ENCODE results near the gene SPOP. TPM values are rescaled to one million over a fixed set of nuclear protein-coding genes. Genes with fewer than 3 reads are reported as not detected.

SPOP gene
- total and polyA plus RNA-seq, 9 of the 15 experiments (the other 6 are each of a cell fraction or from before 2014, with no cell fraction given) = 34.2 to 65.9 (median 39.7) TPM

- TF ChIP-seq SFPQ (IDR thresholded peaks at IDR 0.05; ENCODE audit: low read depth, low read length) (no peak), RBFOX2 (IDR thresholded peaks at IDR 0.05; ENCODE audit: low read depth, low read length) (no peak), MLLT1 (IDR thresholded peaks at IDR 0.05) (no peak), KDM1A (IDR thresholded peaks at IDR 0.05) (no peak), CXXC5 (CRISPR knock-in tag; IDR thresholded peaks at IDR 0.05) (no peak), FOXJ3 (CRISPR knock-in tag; IDR thresholded peaks at IDR 0.05) (no peak), HDAC1 (IDR thresholded peaks at IDR 0.05) (no peak), NBN (IDR thresholded peaks at IDR 0.05; ENCODE audit: low read depth) (no peak), NFE2 (IDR thresholded peaks at IDR 0.05; ENCODE audit: low read depth) (no peak), GMEB1 (CRISPR knock-in tag; IDR thresholded peaks at IDR 0.05) (no peak), PTTG1 (tag; IDR thresholded peaks at IDR 0.05; ENCODE audit: low read depth) (no peak), ZEB2 (IDR thresholded peaks at IDR 0.05) (no peak), ZNF507 (tag; conservative IDR thresholded peaks at IDR 0.05) (no peak), POU5F1 (IDR thresholded peaks at IDR 0.05; ENCODE audit: borderline replicate concordance, low read depth, low read length, partially characterized antibody) (no peak), BACH1 (tag; IDR thresholded peaks at IDR 0.05) (no peak), ZNF274 (IDR thresholded peaks at IDR 0.05; ENCODE audit: borderline replicate concordance, low read depth, low read length) (no peak), CBFA2T3 (IDR thresholded peaks at IDR 0.05) (no peak), ZNF316 (IDR thresholded peaks at IDR 0.05) (no peak), CTBP1 (IDR thresholded peaks at IDR 0.05; ENCODE audit: borderline replicate concordance) (no peak), C11orf30 (IDR thresholded peaks at IDR 0.05; ENCODE audit: low read depth) (no peak), ZNF76 (CRISPR knock-in tag; IDR thresholded peaks at IDR 0.05; ENCODE audit: borderline replicate concordance) (no peak), POLR3A (IDR thresholded peaks at IDR 0.05; ENCODE audit: borderline replicate concordance, extremely low read depth, insufficient read depth, insufficient read length) (no peak), MAFF (IDR thresholded peaks at IDR 0.05; ENCODE audit: low read length) (no peak), ZNF764 (CRISPR knock-in tag; IDR thresholded peaks at IDR 0.05; ENCODE audit: low read depth) (no peak)
Measured at GRCh38 chr17:49694847-49695697, 17.2 kb upstream of the SPOP start (continued).
